K562 (cell line): ENCODE results near the gene NKX1-2.

Source experiments
- CTCF ChIP-seq, 3 experiments: IDR thresholded peaks in 2 of 3; conservative IDR thresholded peaks in 1 of 3; 2 replicates each; pipeline ENCODE4 v1.5.1; 2011 to 2012; ENCODE audit warnings: low read length in 3 of 3, mild to moderate bottlenecking in 3 of 3, control low read depth in 2 of 3, improper control_type of control experiment in 1 of 3, inconsistent platforms in 1 of 3, low read depth in 1 of 3, mixed read lengths in 1 of 3, moderate library complexity in 1 of 3; ENCODE audit not compliant: insufficient read depth in 2 of 3
- NFYB ChIP-seq: IDR thresholded peaks from 2 replicates; pipeline ENCODE4 v1.6.1; 2011; ENCODE audit warnings: mild to moderate bottlenecking, moderate library complexity; ENCODE audit not compliant: insufficient read length; ENCODE audit errors: extremely low read depth

GRCh38 chr10:124458889-124459288, 9.1 kb upstream of the NKX1-2 start:
- TF ChIP-seq CTCF (IDR thresholded peaks at IDR 0.05 in 2 of 3, conservative IDR thresholded peaks at IDR 0.05 in 1 of 3; ENCODE audit: insufficient read depth in 2 of 3, low read depth in 1 of 3, low read length in 3 of 3) (no peak), NFYB (no peak)
